Adipose tissue (tissue), 3 donors: ENCODE measurements around the gene TBC1D22B. TPM values are rescaled to one million over a fixed set of nuclear protein-coding genes. Genes with fewer than 3 reads are reported as not detected.
"Not testable (repeated sequence)": the region's sequence is repeated elsewhere in the genome, so short reads cannot be mapped to it uniquely, and the experiment has no call there.

Experiments
- H3K27ac ChIP-seq: one replicate; pipeline ENCODE4 v1.5.1; 2013; ENCODE audit warnings: low read depth, low read length
- WGBS, 3 donors: extraction: QIAGEN DNeasy Blood & Tissue Kit; methylation state at CpG; one replicate each; pipeline ENCODE4 v1.1.7; 2013; 5-methylcytosine and 5-hydroxymethylcytosine counted together
- polyA plus RNA-seq, 3 donors: library from polyadenylated mRNA; stranded (reverse); fragments of 200-250 nt; gene quantifications; one replicate each; pipeline ENCODE4 v1.2.3, GENCODE V29; 2013
- donor health status: healthy with polysubstance abuse.
- donor health status: Bipolar disorder and iron deficiency.
- donor health status: healthy.

The TBC1D22B gene
- polyA plus RNA-seq, 3 donors: 4.6 to 6.2 (median 4.8) TPM

GRCh38 chr6:37334047-37334446 is 76.5 kb downstream of the TBC1D22B start:
- no peak overlapping the region for H3K27ac ChIP-seq

- 96 to 100% (median 100%) methylated on average over 3 of the region's 3 CpGs for WGBS, 3 donors
Observed at GRCh38 chr6:37338317-37338716, 80.7 kb downstream of the TBC1D22B start.

GRCh38 chr6:37338745-37339255 is 81.2 kb downstream of the TBC1D22B start:
- 95 to 96% (median 95%) methylated on average over 5 of the region's 5 CpGs for WGBS, 3 donors
- H3K27ac ChIP-seq: no peak overlapping the region

More at GRCh38 chr6:37338317-37338716, 80.7 kb downstream of the TBC1D22B start:
- H3K27ac ChIP-seq: not testable (repeated sequence)

GRCh38 chr6:37339741-37340638 is 82.4 kb downstream of the TBC1D22B start:
- H3K27ac ChIP-seq: no peak overlapping the region
- WGBS, 3 donors: 80 to 94% (median 87%) methylated on average over 5 of the region's 5 CpGs

DNA sequence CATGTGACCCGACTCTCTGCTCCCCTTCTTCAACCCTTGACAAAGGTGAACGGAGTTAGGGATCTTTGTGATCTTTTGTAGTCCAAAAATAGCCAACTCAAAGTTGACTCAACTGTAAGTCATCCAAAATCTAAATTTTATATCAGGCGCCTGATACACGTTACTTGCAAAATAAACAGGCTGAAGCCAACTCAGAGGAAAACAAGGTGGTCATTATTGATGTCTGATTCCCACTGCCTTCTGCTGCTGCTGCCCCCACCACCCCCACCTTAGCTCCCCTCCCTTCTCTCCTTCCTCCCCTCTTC is 83.0 kb downstream of the TBC1D22B start:
- 83 to 91% (median 90%) methylated on average over 4 of the region's 4 CpGs for WGBS, 3 donors
- no peak overlapping the region for H3K27ac ChIP-seq

- 87 to 92% (median 89%) methylated on average over 3 of the region's 3 CpGs for WGBS, 3 donors
- no peak overlapping the region for H3K27ac ChIP-seq
Observed at GRCh38 chr6:37343248-37343647, 85.7 kb downstream of the TBC1D22B start.

- H3K27ac ChIP-seq: no peak overlapping the region
- WGBS, 3 donors: 86 to 92% (median 88%) methylated on average over 3 of the region's 3 CpGs
Observed at GRCh38 chr6:37344308-37344707, 86.7 kb downstream of the TBC1D22B start.

DNA sequence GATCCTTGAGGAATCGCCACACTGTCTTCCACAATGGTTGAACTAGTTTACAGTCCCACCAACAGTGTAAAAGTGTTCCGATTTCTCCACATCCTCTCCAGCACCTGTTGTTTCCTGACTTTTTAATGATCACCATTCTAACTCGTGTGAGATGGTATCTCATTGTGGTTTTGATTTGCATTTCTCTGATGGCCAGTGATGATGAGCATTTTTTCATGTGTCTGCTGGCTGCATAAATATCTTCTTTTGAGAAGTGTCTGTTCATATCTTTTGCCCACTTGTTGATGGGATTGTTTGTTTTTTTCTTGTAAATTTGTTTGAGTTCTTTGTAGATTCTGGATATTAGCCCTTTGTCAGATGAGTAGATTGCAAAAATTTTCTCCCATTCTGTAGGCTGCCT is 88.2 kb downstream of the TBC1D22B start:
- not testable (repeated sequence) for H3K27ac ChIP-seq
- 41 to 77% (median 75%) methylated on average over 3 of the region's 3 CpGs for WGBS, 3 donors

GRCh38 chr6:37347177-37347576 is 89.6 kb downstream of the TBC1D22B start:
- H3K27ac ChIP-seq: no peak overlapping the region
- WGBS, 3 donors: 75 to 94% (median 90%) methylated on average over 3 of the region's 3 CpGs

GRCh38 chr6:37347670-37348111 is 90.1 kb downstream of the TBC1D22B start:
- no peak overlapping the region for H3K27ac ChIP-seq
- 73 to 84% (median 83%) methylated on average over 4 of the region's 4 CpGs for WGBS, 3 donors

- 85 to 94% (median 88%) methylated on average over 3 of the region's 3 CpGs for WGBS, 3 donors
- H3K27ac ChIP-seq: no peak overlapping the region
Observed at GRCh38 chr6:37351027-37351426, 93.5 kb downstream of the TBC1D22B start.

- 92 to 94% (median 92%) methylated on average over 3 of the region's 3 CpGs for WGBS, 3 donors
- H3K27ac ChIP-seq: no peak overlapping the region
Observed at GRCh38 chr6:37352384-37352783, 94.8 kb downstream of the TBC1D22B start.

DNA sequence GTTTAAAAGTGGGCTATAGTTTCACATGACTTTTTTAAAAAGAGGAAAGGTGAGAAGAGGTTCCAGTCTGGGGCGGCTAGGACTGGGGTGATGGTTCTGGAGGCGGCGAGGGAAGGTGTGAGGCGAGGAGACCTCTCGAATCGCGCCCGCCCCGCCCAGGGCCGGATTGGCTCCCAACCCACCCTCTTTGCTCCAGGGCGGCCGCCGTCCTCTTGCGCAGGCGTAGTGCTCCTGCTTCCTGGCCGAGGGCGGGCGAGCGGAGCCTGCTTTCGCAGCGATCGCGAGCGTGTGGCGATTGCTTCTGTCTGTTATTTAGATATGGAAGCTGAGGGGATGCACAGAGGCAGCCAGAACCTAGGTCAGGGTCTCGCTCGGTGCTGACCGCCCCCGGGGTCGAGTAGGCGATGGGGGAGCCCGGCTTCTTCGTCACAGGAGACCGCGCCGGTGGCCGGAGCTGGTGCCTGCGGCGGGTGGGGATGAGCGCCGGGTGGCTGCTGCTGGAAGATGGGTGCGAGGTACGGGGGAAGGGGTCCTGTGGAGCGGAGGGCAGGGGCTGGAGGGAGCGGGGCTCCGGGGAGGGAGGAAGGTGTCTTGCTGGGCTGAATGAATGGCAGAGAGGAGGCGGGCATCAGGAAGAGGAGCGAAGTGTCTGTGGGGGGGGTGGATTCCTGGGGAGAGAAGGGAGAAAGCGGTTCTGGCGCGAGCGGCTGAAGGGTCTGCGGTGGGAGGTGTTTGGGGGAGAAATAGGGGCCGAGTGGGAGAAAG is 96.4 kb downstream of the TBC1D22B start, which contains the start of gene RNF8:
Gene RNF8 (plus strand): TSS at position 223 of the 765 bp plus-strand sequence. CDS start 182 bp downstream, at position 405.
- H3K27ac ChIP-seq: no peak within 1 kb of the TSS
- 0 to 1% (median 0%) methylated on average over 50 to 54 of the region's 54 CpGs for WGBS, 3 donors

GRCh38 chr6:37354526-37355384 is 97.2 kb downstream of the TBC1D22B start:
- H3K27ac ChIP-seq: no peak overlapping the region
- WGBS, 3 donors: 5 to 6% (median 6%) methylated on average over 37 to 44 of the region's 44 CpGs

- H3K27ac ChIP-seq: no peak overlapping the region
- 20 to 53% (median 40%) methylated on average over 1 of the region's 1 CpG for WGBS, 3 donors
Observed at GRCh38 chr6:37357288-37357687, 99.7 kb downstream of the TBC1D22B start.

- 69 to 91% (median 85%) methylated on average over 2 of the region's 2 CpGs for WGBS, 3 donors
- no peak overlapping the region for H3K27ac ChIP-seq
Observed at GRCh38 chr6:37357860-37358259, 100.3 kb downstream of the TBC1D22B start.

GRCh38 chr6:37359039-37359438 is 101.5 kb downstream of the TBC1D22B start:
- 63 to 77% (median 72%) methylated on average over 3 of the region's 3 CpGs for WGBS, 3 donors
- no peak overlapping the region for H3K27ac ChIP-seq

DNA sequence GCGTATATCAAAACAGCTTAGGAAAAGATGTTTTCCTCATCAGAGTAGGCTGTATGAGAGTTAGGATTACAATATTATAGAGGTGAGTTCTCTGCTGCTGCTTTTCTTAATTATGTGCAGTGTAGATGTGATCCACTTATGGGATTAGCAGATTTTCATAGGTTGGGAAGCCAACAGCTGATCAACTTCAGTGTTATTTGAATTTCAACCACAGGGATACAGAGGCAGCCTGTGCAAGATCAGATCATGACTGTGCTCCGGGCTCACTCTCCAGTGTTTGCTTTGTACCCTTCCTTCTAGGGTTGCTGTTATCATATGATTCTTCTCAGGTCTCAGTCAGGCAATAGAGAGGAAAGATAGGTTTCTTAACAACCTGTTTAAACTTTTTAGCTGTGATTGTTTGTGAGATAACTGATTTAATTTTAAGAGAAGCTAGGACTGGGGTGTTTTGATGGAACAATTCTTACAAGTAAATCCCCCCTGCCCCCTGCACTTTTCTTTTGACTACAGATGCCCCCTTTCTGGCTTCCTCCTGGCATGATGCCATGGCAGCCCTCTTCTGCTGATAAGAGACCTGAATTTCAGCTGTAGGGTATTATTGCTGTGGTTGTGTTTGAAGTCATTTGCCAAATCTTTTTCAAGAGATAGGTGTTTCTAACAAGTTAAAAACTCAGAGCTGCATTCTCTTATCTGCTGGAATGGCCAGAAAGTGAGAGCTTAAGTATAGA is 104.7 kb downstream of the TBC1D22B start:
- no peak overlapping the region for H3K27ac ChIP-seq
- 75 to 80% (median 77%) methylated on average over 2 of the region's 2 CpGs for WGBS, 3 donors
